Ovary (tissue), 9 donors: ENCODE results near the gene HSPA14. TPM values are rescaled to one million over a fixed set of nuclear protein-coding genes. Genes with fewer than 3 reads are reported as not detected.
"Not testable (repeated sequence)": the region's sequence is repeated elsewhere in the genome, so short reads cannot be mapped to it uniquely, and the experiment has no call there.

Source experiments
- DNase-seq, 5 donors: peaks; one replicate each; pipeline ENCODE4 v3.0.0-alpha.2; 2019 to 2020
- H3K27ac ChIP-seq, 2 donors: fragments of 200-600 bp; one replicate each; pipeline versions ENCODE4 v1.5.1 to v1.8.0; 2019 to 2022
- H3K27me3 ChIP-seq: fragments of 200-600 bp; one replicate; pipeline ENCODE4 v1.8.0; 2022
- H3K36me3 ChIP-seq: fragments of 200-600 bp; sonication (generic); one replicate; pipeline ENCODE4 v1.5.1; 2019
- H3K4me1 ChIP-seq: one replicate; pipeline ENCODE4 v1.8.1; 2013; ENCODE audit warnings: mild to moderate bottlenecking, moderate library complexity; ENCODE audit not compliant: insufficient read depth
- H3K4me3 ChIP-seq: fragments of 200-600 bp; sonication (generic); one replicate; pipeline ENCODE4 v1.5.1; 2017
- H3K9me3 ChIP-seq, 2 donors: fragments of 200-600 bp in 1 of 2; sonication (generic) in 1 of 2; one replicate each; pipeline versions ENCODE4 v1.5.1 to v1.8.1; 2013 to 2019; ENCODE audit warnings: mild to moderate bottlenecking in 1 of 2, moderate library complexity in 1 of 2
- CTCF ChIP-seq, 3 donors: fragments of 450-650 bp in 2 of 3; fragments of 200-600 bp in 1 of 3; IDR thresholded peaks; one replicate each; pipeline versions ENCODE4 v1.5.1 to v1.8.0; 2016 to 2022; ENCODE audit warnings: antibody characterized with exemption in 3 of 3, mild to moderate bottlenecking in 1 of 3
- EP300 ChIP-seq: sonication (generic); formaldehyde crosslinking; IDR thresholded peaks from one replicate; pipeline ENCODE4 v1.6.1; 2017; ENCODE audit warnings: antibody characterized with exemption
- POLR2A ChIP-seq: fragments of 450-650 bp; IDR thresholded peaks from one replicate; pipeline ENCODE4 v1.6.1; 2017; ENCODE audit warnings: antibody characterized with exemption, mild to moderate bottlenecking, moderate library complexity
- WGBS, 3 donors: extraction: QIAGEN DNeasy Blood & Tissue Kit in 1 of 3; methylation state at CpG; one replicate each; pipeline versions ENCODE4 v1.1.5 to v1.1.7; 2013 to 2017; 5-methylcytosine and 5-hydroxymethylcytosine counted together
- intact Hi-C, 4 donors: fragments of 100-400 bp; cut with DNase I; formaldehyde crosslinking; loops; one replicate each; pipeline versions ENCODE4 v1.11.0 to v1.15.1; 2022 to 2023
- polyA plus RNA-seq, 2 donors: library from polyadenylated mRNA; stranded (reverse); fragments of 200-250 nt in 1 of 2; fragments of 350-450 nt in 1 of 2; fragmentation: Illumina TruSeq in 1 of 2; extraction: RNeasy Lipid Tissue Mini Kit (QIAGEN cat#74804) in 1 of 2; gene quantifications; one replicate each; pipeline ENCODE4 v1.2.3, GENCODE V29; 2013 to 2014
- total RNA-seq, 7 donors: library from RNA; depleted of rRNA in 2 of 7; stranded (reverse); fragments of >200 nt in 2 of 7; fragmentation: NEBNext Ultra II Directional in 3 of 7; extraction: Animal tissue kit (Norgen Biotek cat#: 25700) in 3 of 7; gene quantifications; one replicate each; pipeline versions ENCODE4 v1.1.0 to v1.2.4, GENCODE V29; 2016 to 2023
- donor health status: DM: no; HTN: no; CAD: no; lungs with moderate emphysema.
- donor health status: DM: no; HTN: no; CAD: no.
- donor health status: Bipolar disorder and iron deficiency.
- donor health status: DM: yes; HTN: yes; CAD: no.
- donor health status: DM: no; HTN: no; CAD: no.
- donor health status: DM: yes; HTN: yes; CAD: no.

HSPA14 gene
- total and polyA plus RNA-seq, 9 donors, result 7.5 to 13.6 (median 9.0) TPM

DNA sequence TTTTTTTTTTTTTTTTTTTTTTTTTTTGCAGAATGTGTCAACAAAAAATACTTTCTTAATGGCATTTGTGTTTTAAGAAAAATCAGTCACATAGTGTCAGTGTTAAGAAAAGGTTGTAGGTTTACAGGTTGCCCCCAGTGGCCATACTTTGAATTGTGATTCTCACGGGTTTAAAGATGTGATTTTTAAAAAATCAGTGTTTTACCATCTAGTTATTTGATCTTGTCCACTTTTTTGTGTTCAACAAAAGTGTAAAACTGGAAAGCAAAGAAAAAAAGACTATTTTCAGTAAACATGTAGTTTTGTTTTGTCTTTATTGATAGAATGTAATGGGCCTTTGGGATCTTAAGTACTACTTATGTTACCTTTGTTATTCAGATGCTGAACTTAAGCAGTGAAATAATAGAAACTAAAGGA, 66.2 kb downstream of the HSPA14 start:
- intact Hi-C loops, result no loop called here
- no peak for DNase-seq
- Histone ChIP-seq H3K27ac (no peak overlapping the region), H3K4me1 (no peaks in the 10 kb centered on the region), H3K4me3 (no peak overlapping the region), H3K36me3 (no peaks in the 10 kb centered on the region), H3K9me3 (no peaks in the 10 kb centered on the region), H3K27me3 (no peaks in the 10 kb centered on the region)
- TF ChIP-seq POLR2A, result no peak
- TF ChIP-seq EP300, result no peak
- TF ChIP-seq CTCF (IDR thresholded peaks at IDR 0.05), result peak in 1 of 3 donors; percentile 17
- 34 to 54% (median 48%) methylated on average over 1 of the region's 1 CpG for WGBS, 3 donors

DNA sequence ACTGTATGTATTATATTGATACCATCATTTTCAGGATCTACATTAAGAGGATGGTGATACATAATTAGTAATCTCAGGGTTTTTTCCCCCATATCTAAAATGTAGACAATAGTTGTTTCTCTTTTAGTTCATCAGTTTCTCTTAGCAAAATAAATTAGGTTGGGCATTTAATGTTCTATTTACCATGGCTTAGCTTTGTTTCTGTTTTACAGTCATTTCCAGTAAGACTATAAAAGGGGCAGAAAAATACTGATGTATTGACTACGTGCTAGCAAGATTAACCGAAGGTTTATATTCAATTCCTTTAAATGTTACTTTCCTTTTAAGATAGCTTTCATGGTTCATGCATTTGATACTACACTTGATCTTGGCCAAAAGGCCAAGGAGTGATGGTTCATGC, 66.8 kb downstream of the HSPA14 start:
- H3K36me3 ChIP-seq, result no peaks in the 10 kb centered on the region

GRCh38 chr10:14905890-14906289, 67.8 kb downstream of the HSPA14 start:
- TF ChIP-seq CTCF (IDR thresholded peaks at IDR 0.05), result no peak
- no peak for TF ChIP-seq EP300
- TF ChIP-seq POLR2A, result no peak
- Histone ChIP-seq H3K9me3 (no peaks in the 10 kb centered on the region), H3K4me1 (no peaks in the 10 kb centered on the region), H3K36me3 (no peaks in the 10 kb centered on the region), H3K27me3 (no peaks in the 10 kb centered on the region), H3K4me3 (no peak overlapping the region), H3K27ac (no peak overlapping the region)
- no peak for DNase-seq
- intact Hi-C loops, result no loop called here
- 90 to 96% (median 95%) methylated on average over 2 of the region's 2 CpGs for WGBS, 3 donors

More for the DNA sequence above, 66.8 kb downstream of the HSPA14 start:
- no peak overlapping the region for H3K4me3 ChIP-seq
- TF ChIP-seq CTCF (IDR thresholded peaks at IDR 0.05), result no peak
- TF ChIP-seq POLR2A, result no peak
- no peak for TF ChIP-seq EP300
- no peaks in the 10 kb centered on the region for H3K27me3 ChIP-seq
- H3K4me1 ChIP-seq, result no peaks in the 10 kb centered on the region
- H3K27ac ChIP-seq, result no peak overlapping the region
- WGBS, 3 donors, result 91 to 99% (median 98%) methylated on average over 2 of the region's 2 CpGs
- intact Hi-C loops, result no loop called here
- no peaks in the 10 kb centered on the region for H3K9me3 ChIP-seq
- no peak for DNase-seq

DNA sequence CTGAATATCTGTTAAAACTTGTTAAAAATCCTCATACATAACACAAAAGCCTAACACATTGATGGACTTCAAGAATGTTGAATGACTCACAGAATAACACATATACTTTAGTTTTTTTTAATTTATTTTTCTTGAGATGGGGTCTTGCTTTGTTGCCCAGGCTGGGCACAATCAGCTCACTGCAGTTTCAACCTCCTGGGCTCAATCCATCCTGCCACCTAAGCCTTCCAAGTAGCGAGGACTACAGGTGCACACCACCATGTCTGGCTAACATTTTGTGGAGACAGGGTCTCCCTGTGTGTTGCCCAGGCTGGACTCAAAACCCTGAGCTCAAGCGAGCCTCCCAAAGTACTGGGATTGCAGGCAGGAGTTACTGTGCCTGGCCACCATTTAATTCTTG, 68.7 kb downstream of the HSPA14 start:
- H3K27me3 ChIP-seq, result no peaks in the 10 kb centered on the region
- no peaks in the 10 kb centered on the region for H3K36me3 ChIP-seq
- intact Hi-C loops, result no loop called here
- no peaks in the 10 kb centered on the region for H3K9me3 ChIP-seq
- H3K4me3 ChIP-seq, result no peak overlapping the region
- WGBS, 3 donors, result 94 to 100% (median 100%) methylated on average over 2 of the region's 2 CpGs
- no peak overlapping the region for H3K27ac ChIP-seq
- TF ChIP-seq CTCF (IDR thresholded peaks at IDR 0.05) (no peak), POLR2A (no peak), EP300 (no peak)
- no peaks in the 10 kb centered on the region for H3K4me1 ChIP-seq
- no peak for DNase-seq

DNA sequence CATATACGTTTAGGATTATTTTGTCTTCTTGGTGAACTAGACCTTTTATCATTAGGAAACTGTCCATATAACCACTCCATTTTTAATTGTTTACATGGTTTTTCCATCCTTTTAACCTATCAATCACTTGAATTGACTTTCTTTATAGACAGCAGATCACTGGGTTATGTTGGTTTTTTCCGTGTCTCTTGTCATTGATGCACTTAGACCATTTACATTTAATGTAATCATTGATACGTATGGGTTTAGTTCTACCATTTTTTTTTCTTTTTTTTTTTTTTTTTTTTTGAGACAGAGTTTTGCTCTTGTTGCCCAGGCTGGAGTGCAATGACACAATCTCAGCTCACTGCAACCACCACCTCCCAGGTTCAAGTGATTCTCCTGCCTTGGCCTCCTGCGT, 69.5 kb downstream of the HSPA14 start:
- not testable (repeated sequence) for DNase-seq, H3K36me3 ChIP-seq

More for the DNA sequence above, 69.5 kb downstream of the HSPA14 start:
- intact Hi-C loops, H3K4me1 ChIP-seq, H3K27ac ChIP-seq, H3K9me3 ChIP-seq, H3K4me3 ChIP-seq, H3K27me3 ChIP-seq: not testable (repeated sequence)
- WGBS, 3 donors, result 96 to 98% (median 97%) methylated on average over 4 of the region's 4 CpGs
